HepG2 (cell line): Measurements from ENCODE around the gene CDC6. TPM values are rescaled to one million over a fixed set of nuclear protein-coding genes. Genes with fewer than 3 reads are reported as not detected.

Experiments
- ATF2 ChIP-seq: sonication (generic); formaldehyde crosslinking; IDR thresholded peaks from 2 replicates; pipeline ENCODE4 v1.4.0; 2020; ENCODE audit warnings: missing genetic modification reagents
- DNMT1 ChIP-seq: sonication (generic); formaldehyde crosslinking; IDR thresholded peaks from 2 replicates; pipeline ENCODE4 v1.5.1; 2020; ENCODE audit warnings: mild to moderate bottlenecking, missing genetic modification reagents
- NCOR1 ChIP-seq: fragments of 200-600 bp; sonication (generic); IDR thresholded peaks from 2 replicates; pipeline ENCODE4 v1.7.0; 2017; ENCODE audit warnings: antibody characterized with exemption, low read length, borderline replicate concordance
- RBM22 ChIP-seq: fragments of 200-400 bp; formaldehyde crosslinking; optimal IDR thresholded peaks from 2 replicates; pipeline ENCODE3; 2017; ENCODE audit warnings: mild to moderate bottlenecking, low read length, moderate library complexity
- REXO4 ChIP-seq: sonication (generic); formaldehyde crosslinking; IDR thresholded peaks from 2 replicates; pipeline ENCODE4 v1.8.0; 2022; ENCODE audit warnings: missing genetic modification reagents, mild to moderate bottlenecking, borderline replicate concordance
- SOX6 ChIP-seq, 2 experiments: fragments of 450-650 bp in 1 of 2; sonication (generic) in 1 of 2; formaldehyde crosslinking in 1 of 2; IDR thresholded peaks; 2 replicates each; pipeline versions ENCODE4 v1.4.0 to v1.6.1; 2017 to 2020; ENCODE audit warnings: antibody characterized with exemption in 1 of 2, mild to moderate bottlenecking in 1 of 2, missing genetic modification reagents in 1 of 2
- XRCC5 ChIP-seq: fragments of 200-400 bp; formaldehyde crosslinking; optimal IDR thresholded peaks from 2 replicates; pipeline ENCODE3; 2017; ENCODE audit warnings: mild to moderate bottlenecking, low read length
- YY1 ChIP-seq: IDR thresholded peaks from 2 replicates; pipeline ENCODE4 v1.6.1; 2011; ENCODE audit warnings: low read length, low read depth, moderate library complexity, mild to moderate bottlenecking; ENCODE audit not compliant: insufficient read depth, insufficient replicate concordance
- ZBTB8A ChIP-seq: sonication (generic); formaldehyde crosslinking; IDR thresholded peaks from 2 replicates; pipeline ENCODE4 v1.4.0; 2020; ENCODE audit warnings: mild to moderate bottlenecking, low read depth, missing genetic modification reagents, borderline replicate concordance
- ZKSCAN5 ChIP-seq: sonication (generic); formaldehyde crosslinking; IDR thresholded peaks from 2 replicates; pipeline ENCODE4 v1.5.1; 2020; ENCODE audit warnings: mild to moderate bottlenecking, missing genetic modification reagents
- ZNF280D ChIP-seq: sonication (generic); formaldehyde crosslinking; IDR thresholded peaks from 2 replicates; pipeline ENCODE4 v1.5.1; 2020; ENCODE audit warnings: mild to moderate bottlenecking, missing genetic modification reagents
- ZNF569 ChIP-seq: sonication (generic); formaldehyde crosslinking; IDR thresholded peaks from 2 replicates; pipeline ENCODE4 v1.5.0; 2020; ENCODE audit warnings: mild to moderate bottlenecking, missing genetic modification reagents, moderate library complexity, borderline replicate concordance
- polyA plus RNA-seq, 8 experiments: library from polyadenylated mRNA; depleted of rRNA in 3 of 8; stranded (reverse) in 7 of 8; unstranded in 1 of 8; fragments of >200 nt; fragmentation: Illumina TruSeq in 4 of 8; extraction: Trizol in 4 of 8; gene quantifications; 2 replicates each; pipeline versions ENCODE4 v1.2.1 to v1.2.3, GENCODE V29; 2011 to 2016; ENCODE audit warnings: low read depth in 4 of 8, missing spikeins in 1 of 8, mixed read lengths in 1 of 8; ENCODE audit not compliant: insufficient read depth in 1 of 8
- total RNA-seq, 5 experiments: library from RNA; depleted of rRNA; stranded (reverse); fragments of >200 nt; fragmentation: Illumina TruSeq; extraction: Trizol; gene quantifications; 2 replicates each; pipeline ENCODE4 v1.2.3, GENCODE V29; 2016; ENCODE audit warnings: low read depth in 1 of 5
- TF ChIP-seq, protein P1 (sequence below): sonication (generic); formaldehyde crosslinking; conservative IDR thresholded peaks from 2 replicates; pipeline ENCODE4 v1.4.0; 2020; ENCODE audit warnings: missing genetic modification reagents
- TF ChIP-seq, protein P2 (sequence below): sonication (generic); formaldehyde crosslinking; IDR thresholded peaks from 2 replicates; pipeline ENCODE4 v1.4.0; 2020; ENCODE audit warnings: missing genetic modification reagents
- TF ChIP-seq, protein P3 (sequence below): sonication (generic); formaldehyde crosslinking; IDR thresholded peaks from 2 replicates; pipeline ENCODE4 v1.8.0; 2022; ENCODE audit warnings: mild to moderate bottlenecking, missing genetic modification reagents, moderate library complexity

The CDC6 gene
- total and polyA plus RNA-seq, 2 of the 13 experiments (the other 11 are each of a cell fraction or from before 2014, with no cell fraction given) = 17.4 to 114 TPM

GRCh38 chr17:40345161-40345993 is 57.7 kb downstream of the CDC6 start (continued):
- no peak for TF ChIP-seq ZNF280D (CRISPR knock-in tag)
- TF ChIP-seq, protein P1, sequence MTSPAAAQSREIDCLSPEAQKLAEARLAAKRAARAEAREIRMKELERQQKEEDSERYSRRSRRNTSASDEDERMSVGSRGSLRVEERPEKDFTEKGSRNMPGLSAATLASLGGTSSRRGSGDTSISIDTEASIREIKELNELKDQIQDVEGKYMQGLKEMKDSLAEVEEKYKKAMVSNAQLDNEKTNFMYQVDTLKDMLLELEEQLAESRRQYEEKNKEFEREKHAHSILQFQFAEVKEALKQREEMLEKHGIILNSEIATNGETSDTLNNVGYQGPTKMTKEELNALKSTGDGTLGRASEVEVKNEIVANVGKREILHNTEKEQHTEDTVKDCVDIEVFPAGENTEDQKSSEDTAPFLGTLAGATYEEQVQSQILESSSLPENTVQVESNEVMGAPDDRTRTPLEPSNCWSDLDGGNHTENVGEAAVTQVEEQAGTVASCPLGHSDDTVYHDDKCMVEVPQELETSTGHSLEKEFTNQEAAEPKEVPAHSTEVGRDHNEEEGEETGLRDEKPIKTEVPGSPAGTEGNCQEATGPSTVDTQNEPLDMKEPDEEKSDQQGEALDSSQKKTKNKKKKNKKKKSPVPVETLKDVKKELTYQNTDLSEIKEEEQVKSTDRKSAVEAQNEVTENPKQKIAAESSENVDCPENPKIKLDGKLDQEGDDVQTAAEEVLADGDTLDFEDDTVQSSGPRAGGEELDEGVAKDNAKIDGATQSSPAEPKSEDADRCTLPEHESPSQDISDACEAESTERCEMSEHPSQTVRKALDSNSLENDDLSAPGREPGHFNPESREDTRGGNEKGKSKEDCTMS (CRISPR knock-in tag) = no peak
- TF ChIP-seq, protein P2, sequence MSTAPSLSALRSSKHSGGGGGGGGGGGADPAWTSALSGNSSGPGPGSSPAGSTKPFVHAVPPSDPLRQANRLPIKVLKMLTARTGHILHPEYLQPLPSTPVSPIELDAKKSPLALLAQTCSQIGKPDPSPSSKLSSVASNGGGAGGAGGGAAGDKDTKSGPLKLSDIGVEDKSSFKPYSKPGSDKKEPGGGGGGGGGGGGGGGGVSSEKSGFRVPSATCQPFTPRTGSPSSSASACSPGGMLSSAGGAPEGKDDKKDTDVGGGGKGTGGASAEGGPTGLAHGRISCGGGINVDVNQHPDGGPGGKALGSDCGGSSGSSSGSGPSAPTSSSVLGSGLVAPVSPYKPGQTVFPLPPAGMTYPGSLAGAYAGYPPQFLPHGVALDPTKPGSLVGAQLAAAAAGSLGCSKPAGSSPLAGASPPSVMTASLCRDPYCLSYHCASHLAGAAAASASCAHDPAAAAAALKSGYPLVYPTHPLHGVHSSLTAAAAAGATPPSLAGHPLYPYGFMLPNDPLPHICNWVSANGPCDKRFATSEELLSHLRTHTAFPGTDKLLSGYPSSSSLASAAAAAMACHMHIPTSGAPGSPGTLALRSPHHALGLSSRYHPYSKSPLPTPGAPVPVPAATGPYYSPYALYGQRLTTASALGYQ (CRISPR knock-in tag) = peak; percentile 49; the same call in 1 of the 2 replicates
- TF ChIP-seq SOX6 (IDR thresholded peaks at IDR 0.05) = no peak
- TF ChIP-seq SOX6 (CRISPR knock-in tag; IDR thresholded peaks at IDR 0.05) = peak; percentile 70
- TF ChIP-seq XRCC5 = peak; percentile 57
- TF ChIP-seq ZBTB8A (CRISPR knock-in tag) = no peak; the same call in 1 of the 2 replicates
- TF ChIP-seq, protein P3, sequence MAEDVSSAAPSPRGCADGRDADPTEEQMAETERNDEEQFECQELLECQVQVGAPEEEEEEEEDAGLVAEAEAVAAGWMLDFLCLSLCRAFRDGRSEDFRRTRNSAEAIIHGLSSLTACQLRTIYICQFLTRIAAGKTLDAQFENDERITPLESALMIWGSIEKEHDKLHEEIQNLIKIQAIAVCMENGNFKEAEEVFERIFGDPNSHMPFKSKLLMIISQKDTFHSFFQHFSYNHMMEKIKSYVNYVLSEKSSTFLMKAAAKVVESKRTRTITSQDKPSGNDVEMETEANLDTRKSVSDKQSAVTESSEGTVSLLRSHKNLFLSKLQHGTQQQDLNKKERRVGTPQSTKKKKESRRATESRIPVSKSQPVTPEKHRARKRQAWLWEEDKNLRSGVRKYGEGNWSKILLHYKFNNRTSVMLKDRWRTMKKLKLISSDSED = no peak
- TF ChIP-seq DNMT1 (CRISPR knock-in tag) = no peak
- no peak for TF ChIP-seq ZNF569 (CRISPR knock-in tag)
- no peak for TF ChIP-seq RBM22
- TF ChIP-seq REXO4 (CRISPR knock-in tag) = no peak
- no peak for TF ChIP-seq ATF2 (CRISPR knock-in tag)
- no peak for TF ChIP-seq YY1
- TF ChIP-seq NCOR1 = peak; percentile 75; the same call in 1 of the 2 replicates
- TF ChIP-seq ZKSCAN5 (CRISPR knock-in tag) = peak; percentile 96
